ENCODE results near the gene HOXA2.

HOXA2 gene

GRCh38 chr7:27078616-27079233, 23.8 kb downstream of the HOXA2 start:
- no peak for DNase-seq (ENCODE audit: low spot score)

- no peak for DNase-seq (ENCODE audit: low spot score)
Measured at GRCh38 chr7:27073076-27073475, 29.4 kb downstream of the HOXA2 start.

- no peak for DNase-seq (ENCODE audit: low spot score)
Measured at GRCh38 chr7:27071622-27072390, 30.7 kb downstream of the HOXA2 start.

GRCh38 chr7:27068259-27068658, 34.2 kb downstream of the HOXA2 start:
- peak; percentile 74 for DNase-seq (ENCODE audit: low spot score)

- peak; percentile 60 for DNase-seq (ENCODE audit: low spot score)
Measured at GRCh38 chr7:27066148-27066547, 36.3 kb downstream of the HOXA2 start.

- DNase-seq (ENCODE audit: low spot score): no peak
Measured at GRCh38 chr7:27065709-27066108, 36.8 kb downstream of the HOXA2 start.

- no peak for DNase-seq (ENCODE audit: low spot score)
Measured at GRCh38 chr7:27064661-27065060, 37.8 kb downstream of the HOXA2 start.

- DNase-seq (ENCODE audit: low spot score): peak; percentile 39
Measured at GRCh38 chr7:27064159-27064558, 38.3 kb downstream of the HOXA2 start.

- DNase-seq (ENCODE audit: low spot score): no peak
Measured at GRCh38 chr7:27062946-27063345, 39.5 kb downstream of the HOXA2 start.

- no peak for DNase-seq (ENCODE audit: low spot score)
Measured at GRCh38 chr7:27053153-27053552, 49.3 kb downstream of the HOXA2 start.

GRCh38 chr7:27051451-27051850, 51.0 kb downstream of the HOXA2 start:
- DNase-seq (ENCODE audit: low spot score): no peak

All from kidney tubule cell (primary cell).